HepG2 (cell line): ENCODE data around the gene CCN2. TPM values are rescaled to one million over a fixed set of nuclear protein-coding genes. Genes with fewer than 3 reads are reported as not detected.
A peak's percentile ranks its signal among the peaks of the same experiment; 100 is the strongest.

ENCODE experiments used
- ATF6 ChIP-seq: sonication (generic); formaldehyde crosslinking; conservative IDR thresholded peaks from 2 replicates; pipeline ENCODE4 v1.4.0; 2020; ENCODE audit warnings: missing genetic modification reagents
- CENPBD1 ChIP-seq: sonication (generic); formaldehyde crosslinking; IDR thresholded peaks from 2 replicates; pipeline ENCODE4 v1.8.0; 2022; ENCODE audit warnings: missing genetic modification reagents, low read depth, mild to moderate bottlenecking, borderline replicate concordance
- CREM ChIP-seq, 2 experiments: sonication (generic) in 1 of 2; formaldehyde crosslinking in 1 of 2; IDR thresholded peaks; 2 replicates each; pipeline versions ENCODE4 v1.4.0 to v1.6.1; 2016 to 2020; ENCODE audit warnings: antibody characterized with exemption in 1 of 2, mild to moderate bottlenecking in 1 of 2, missing genetic modification reagents in 1 of 2
- HNRNPL ChIP-seq: fragments of 200-400 bp; formaldehyde crosslinking; IDR thresholded peaks from 2 replicates; pipeline ENCODE4 v1.6.1; 2017; ENCODE audit warnings: mild to moderate bottlenecking, low read depth, low read length
- LCORL ChIP-seq, 2 experiments: fragments of 450-650 bp in 1 of 2; sonication (generic) in 1 of 2; formaldehyde crosslinking in 1 of 2; IDR thresholded peaks; 2 replicates each; pipeline versions ENCODE4 v1.5.0 to v1.6.1; 2017 to 2020; ENCODE audit warnings: antibody characterized with exemption in 1 of 2, missing genetic modification reagents in 1 of 2
- MAFG ChIP-seq: sonication (generic); formaldehyde crosslinking; IDR thresholded peaks from 2 replicates; pipeline ENCODE4 v1.5.1; 2020; ENCODE audit warnings: mild to moderate bottlenecking, missing genetic modification reagents
- PHF20 ChIP-seq: sonication (generic); formaldehyde crosslinking; IDR thresholded peaks from 2 replicates; pipeline ENCODE4 v1.5.0; 2020; ENCODE audit warnings: mild to moderate bottlenecking, missing genetic modification reagents
- POLR2G ChIP-seq: fragments of 200-400 bp; formaldehyde crosslinking; IDR thresholded peaks from 2 replicates; pipeline ENCODE4 v1.6.1; 2018; ENCODE audit warnings: mild to moderate bottlenecking, low read depth, low read length, moderate library complexity
- SCMH1 ChIP-seq: sonication (generic); formaldehyde crosslinking; IDR thresholded peaks from 2 replicates; pipeline ENCODE4 v1.9.0; 2021; ENCODE audit warnings: missing genetic modification reagents, mild to moderate bottlenecking, borderline replicate concordance
- SUZ12 ChIP-seq: fragments of 150-350 bp; IDR thresholded peaks from 2 replicates; pipeline ENCODE4 v1.6.1; 2014; ENCODE audit warnings: low read depth, low read length
- TFDP2 ChIP-seq: sonication (generic); formaldehyde crosslinking; IDR thresholded peaks from 2 replicates; pipeline ENCODE4 v1.4.0; 2020; ENCODE audit warnings: missing genetic modification reagents
- TRIM22 ChIP-seq: fragments of 450-650 bp; IDR thresholded peaks from 2 replicates; pipeline ENCODE4 v1.6.1; 2017
- ZFP36 ChIP-seq: fragments of 150-350 bp; IDR thresholded peaks from 2 replicates; pipeline ENCODE4 v1.6.1; 2018; ENCODE audit warnings: borderline replicate concordance, low read length, low read depth; ENCODE audit not compliant: partially characterized antibody
- ZFP82 ChIP-seq: sonication (generic); formaldehyde crosslinking; IDR thresholded peaks from 2 replicates; pipeline ENCODE4 v1.5.1; 2020; ENCODE audit warnings: mild to moderate bottlenecking, missing genetic modification reagents, borderline replicate concordance
- ZNF205 ChIP-seq: IDR thresholded peaks from 2 replicates; pipeline ENCODE4 v1.6.1; 2018; ENCODE audit warnings: missing biosample characterization, missing genetic modification reagents
- polyA plus RNA-seq, 8 experiments: library from polyadenylated mRNA; depleted of rRNA in 3 of 8; stranded (reverse) in 7 of 8; unstranded in 1 of 8; fragments of >200 nt; fragmentation: Illumina TruSeq in 4 of 8; extraction: Trizol in 4 of 8; gene quantifications; 2 replicates each; pipeline versions ENCODE4 v1.2.1 to v1.2.3, GENCODE V29; 2011 to 2016; ENCODE audit warnings: low read depth in 4 of 8, missing spikeins in 1 of 8, mixed read lengths in 1 of 8; ENCODE audit not compliant: insufficient read depth in 1 of 8
- total RNA-seq, 5 experiments: library from RNA; depleted of rRNA; stranded (reverse); fragments of >200 nt; fragmentation: Illumina TruSeq; extraction: Trizol; gene quantifications; 2 replicates each; pipeline ENCODE4 v1.2.3, GENCODE V29; 2016; ENCODE audit warnings: low read depth in 1 of 5

CCN2 gene
- total and polyA plus RNA-seq, 2 of the 13 experiments (the other 11 are each of a cell fraction or from before 2014, with no cell fraction given) = 34.7 to 316 TPM

- TF ChIP-seq ATF6 (CRISPR knock-in tag) (peak; percentile 68; the same call in 1 of the 2 replicates), CENPBD1 (CRISPR knock-in tag) (no peak), TRIM22 (no peak), ZFP36 (peak; percentile 16), SCMH1 (CRISPR knock-in tag) (no peak), ZFP82 (0 out of 2 replicates have a peak, but pooled peaks have one; percentile 55), TFDP2 (CRISPR knock-in tag) (peak; percentile 53), HNRNPL (no peak), PHF20 (CRISPR knock-in tag) (no peak), SUZ12 (no peak), CREM (IDR thresholded peaks at IDR 0.05) (peak; percentile 96), CREM (CRISPR knock-in tag; IDR thresholded peaks at IDR 0.05) (no peak), LCORL (IDR thresholded peaks at IDR 0.05) (no peak; the same call in 1 of the 2 replicates), LCORL (CRISPR knock-in tag; IDR thresholded peaks at IDR 0.05) (peak; percentile 78), POLR2G (peak; percentile 91), ZNF205 (CRISPR knock-in tag) (peak; percentile 83; the same call in 1 of the 2 replicates), MAFG (CRISPR knock-in tag) (no peak)
These were observed 29.8 kb upstream of the CCN2 start (continued) for GRCh38 chr6:131980791-131981623.
